Psoas muscle (tissue), 8 donors: ENCODE measurements around the gene DHRS7B. TPM values are rescaled to one million over a fixed set of nuclear protein-coding genes. Genes with fewer than 3 reads are reported as not detected.

Experiments used
- ATAC-seq, 4 donors: fragments of 200-7000 bp; cut with Tn5 transposase; one replicate each; pipeline ENCODE4 v1.9.1; 2020; ENCODE audit warnings: moderate library complexity in 3 of 4, mild to moderate bottlenecking in 2 of 4
- DNase-seq, 2 donors: peaks; one replicate each; pipeline ENCODE4 v3.0.0-alpha.2; 2020
- H3K27ac ChIP-seq: fragments of 200-600 bp; one replicate; pipeline ENCODE4 v1.8.0; 2022
- H3K27me3 ChIP-seq, 3 donors: fragments of 200-600 bp in 1 of 3; one replicate each; pipeline versions ENCODE4 v1.6.1 to v1.8.0; 2013 to 2022; ENCODE audit warnings: low read length in 2 of 3, mild to moderate bottlenecking in 2 of 3, moderate library complexity in 1 of 3; ENCODE audit not compliant: insufficient read depth in 3 of 3
- H3K36me3 ChIP-seq, 2 donors: fragments of 200-600 bp in 1 of 2; one replicate each; pipeline versions ENCODE4 v1.6.1 to v1.8.0; 2013 to 2022; ENCODE audit warnings: low read depth in 1 of 2, mild to moderate bottlenecking in 1 of 2, moderate library complexity in 1 of 2; ENCODE audit not compliant: insufficient read depth in 1 of 2
- H3K4me1 ChIP-seq: fragments of 200-600 bp; one replicate; pipeline ENCODE4 v1.8.0; 2022
- H3K4me3 ChIP-seq: fragments of 200-600 bp; one replicate; pipeline ENCODE4 v1.8.0; 2022; ENCODE audit warnings: mild to moderate bottlenecking
- H3K9me3 ChIP-seq: fragments of 200-600 bp; one replicate; pipeline ENCODE4 v1.8.0; 2022
- WGBS, 3 donors: extraction: QIAGEN DNeasy Blood & Tissue Kit; methylation state at CpG; one replicate each; pipeline versions ENCODE4 v1.1.6 to v1.1.7; 2013; 5-methylcytosine and 5-hydroxymethylcytosine counted together
- intact Hi-C, 2 donors: fragments of 100-400 bp; cut with DNase I; formaldehyde crosslinking; loops; one replicate each; pipeline versions ENCODE4 v1.11.0 to v1.14.2; 2022
- polyA plus RNA-seq, 3 donors: library from polyadenylated mRNA; stranded (reverse); fragments of 200-250 nt; gene quantifications; one replicate each; pipeline ENCODE4 v1.2.3, GENCODE V29; 2013
- total RNA-seq, 4 donors: library from RNA; stranded (reverse); fragmentation: NEBNext Ultra II Directional in 2 of 4; extraction: Animal tissue kit (Norgen Biotek cat#: 25700) in 2 of 4; gene quantifications; one replicate each; pipeline versions ENCODE4 v1.2.1 to v1.2.4, GENCODE V29; 2021 to 2023
- TF ChIP-seq, protein P1 (sequence below): fragments of 200-600 bp; IDR thresholded peaks from one replicate; pipeline ENCODE4 v1.8.0; 2022; ENCODE audit warnings: antibody characterized with exemption
- donor health status: healthy with polysubstance abuse.
- donor health status: DM: no; HTN: no; CAD: no; lungs with moderate emphysema.
- donor health status: Bipolar disorder and iron deficiency.
- donor health status: healthy.
- donor health status: DM: yes; HTN: yes; CAD: no.
- donor health status: DM: no; HTN: no; CAD: no.
- donor health status: DM: no; HTN: no; CAD: no.
- donor health status: DM: yes; HTN: yes; CAD: no.

Gene DHRS7B
- total and polyA plus RNA-seq, 7 donors: 15.7 to 50.1 (median 31.9) TPM

DNA sequence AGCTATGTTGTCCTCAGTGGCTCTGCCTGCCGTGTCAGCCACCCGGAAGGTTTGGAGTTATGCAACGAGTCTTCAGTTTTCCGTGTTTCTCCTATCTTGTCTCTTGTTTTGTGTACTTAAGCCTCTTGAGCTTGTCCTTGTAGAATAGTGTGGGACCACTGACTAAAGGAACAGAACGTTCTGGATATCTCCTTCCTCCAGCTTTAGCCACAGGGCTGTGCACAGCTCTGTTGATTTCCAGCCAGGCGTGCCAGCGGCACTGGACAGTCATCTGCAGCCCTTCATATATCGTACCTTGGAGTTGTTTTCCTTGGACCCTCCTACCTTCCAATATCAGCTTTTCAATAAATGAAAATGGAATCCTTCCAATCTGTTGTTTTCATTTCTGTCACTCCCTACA lies 47.4 kb downstream of the DHRS7B start:
- DNase-seq: no peak
- Histone ChIP-seq H3K4me1 (peaks cover 53% of the 10 kb centered on the region), H3K4me3 (no peak overlapping the region), H3K27me3 (no peaks in the 10 kb centered on the region), H3K9me3 (no peaks in the 10 kb centered on the region), H3K36me3 (peaks cover 0 to 10% of the 10 kb centered on the region in 2 donors), H3K27ac (peak overlapping the region; percentile 96)
- WGBS, 3 donors: 40 to 77% (median 50%) methylated on average over 8 of the region's 8 CpGs
- intact Hi-C loops: loop anchor here in 1 of 2 donors (5.0 kb wide), 1 partner anchor 38 kb away; the partner anchor contains the start of gene TMEM11
- peak; percentile 21 to 57 (median 52) for ATAC-seq
- TF ChIP-seq, protein P1, sequence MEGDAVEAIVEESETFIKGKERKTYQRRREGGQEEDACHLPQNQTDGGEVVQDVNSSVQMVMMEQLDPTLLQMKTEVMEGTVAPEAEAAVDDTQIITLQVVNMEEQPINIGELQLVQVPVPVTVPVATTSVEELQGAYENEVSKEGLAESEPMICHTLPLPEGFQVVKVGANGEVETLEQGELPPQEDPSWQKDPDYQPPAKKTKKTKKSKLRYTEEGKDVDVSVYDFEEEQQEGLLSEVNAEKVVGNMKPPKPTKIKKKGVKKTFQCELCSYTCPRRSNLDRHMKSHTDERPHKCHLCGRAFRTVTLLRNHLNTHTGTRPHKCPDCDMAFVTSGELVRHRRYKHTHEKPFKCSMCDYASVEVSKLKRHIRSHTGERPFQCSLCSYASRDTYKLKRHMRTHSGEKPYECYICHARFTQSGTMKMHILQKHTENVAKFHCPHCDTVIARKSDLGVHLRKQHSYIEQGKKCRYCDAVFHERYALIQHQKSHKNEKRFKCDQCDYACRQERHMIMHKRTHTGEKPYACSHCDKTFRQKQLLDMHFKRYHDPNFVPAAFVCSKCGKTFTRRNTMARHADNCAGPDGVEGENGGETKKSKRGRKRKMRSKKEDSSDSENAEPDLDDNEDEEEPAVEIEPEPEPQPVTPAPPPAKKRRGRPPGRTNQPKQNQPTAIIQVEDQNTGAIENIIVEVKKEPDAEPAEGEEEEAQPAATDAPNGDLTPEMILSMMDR: no peak

DNA sequence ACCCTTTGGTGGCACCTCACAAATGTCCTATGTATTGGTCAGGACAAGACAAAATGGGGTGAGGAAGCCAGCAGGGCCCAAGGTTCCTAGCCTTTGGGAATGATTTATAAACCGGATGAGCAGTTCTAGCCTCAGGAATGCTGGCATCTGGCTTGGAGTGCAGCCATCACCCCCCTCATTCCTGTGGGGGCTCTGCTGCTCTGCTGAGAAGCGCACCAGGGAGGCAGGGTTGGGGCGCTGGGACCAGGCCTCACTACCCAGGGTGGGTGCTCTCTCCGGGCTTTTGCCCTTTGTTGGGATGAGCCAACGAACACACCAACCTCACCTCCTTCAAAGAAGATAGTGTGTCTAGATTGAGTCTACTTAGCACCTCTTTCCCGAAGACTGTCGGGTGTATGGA lies 47.9 kb downstream of the DHRS7B start:
- intact Hi-C loops: loop anchor here in 1 of 2 donors (5.0 kb wide), 1 partner anchor 38 kb away; the partner anchor contains the start of gene TMEM11

DNA sequence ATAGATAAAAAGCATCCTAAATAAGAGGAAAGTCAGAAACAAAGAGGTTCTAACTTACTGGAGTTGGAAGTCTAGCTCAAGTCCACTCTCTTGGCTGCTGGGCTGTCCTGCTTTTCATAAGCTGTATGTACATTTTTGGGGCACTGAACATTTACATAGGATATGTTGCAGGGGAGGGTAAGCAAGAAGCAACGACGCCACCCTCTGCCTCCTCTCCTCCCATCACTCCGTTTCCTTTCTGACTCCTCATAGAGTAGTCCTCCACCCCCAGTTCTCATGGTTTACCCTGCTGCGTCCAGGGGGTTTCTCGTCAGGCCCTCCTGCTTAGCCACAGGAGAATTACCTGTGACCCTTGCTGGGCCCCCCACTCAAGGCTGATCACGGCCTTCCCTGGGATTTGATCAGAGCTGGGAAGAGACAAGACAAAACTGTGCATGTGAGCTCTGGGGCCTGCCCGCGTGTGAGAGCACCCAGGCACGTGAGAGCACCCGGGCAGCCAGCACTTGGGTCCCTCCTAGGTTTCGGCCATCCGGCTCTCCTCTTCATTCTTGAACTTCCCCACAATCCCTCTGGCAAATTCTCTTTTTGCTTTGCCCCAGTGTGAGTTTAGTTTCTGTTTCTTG lies 50.1 kb downstream of the DHRS7B start:
- intact Hi-C loops: no loop called here
- H3K4me1 ChIP-seq: peaks cover 29% of the 10 kb centered on the region
- peaks cover 0 to 16% of the 10 kb centered on the region in 2 donors for H3K36me3 ChIP-seq
- TF ChIP-seq, protein P1: no peak
- H3K27me3 ChIP-seq: no peaks in the 10 kb centered on the region
- no peaks in the 10 kb centered on the region for H3K9me3 ChIP-seq
- 79 to 81% (median 80%) methylated on average over 12 of the region's 12 CpGs for WGBS, 3 donors
- no peak overlapping the region for H3K27ac ChIP-seq
- ATAC-seq: no peak
- no peak for DNase-seq
- no peak overlapping the region for H3K4me3 ChIP-seq

More for the DNA sequence above, 47.9 kb downstream of the DHRS7B start:
- no peak overlapping the region for H3K4me3 ChIP-seq
- H3K9me3 ChIP-seq: no peaks in the 10 kb centered on the region
- DNase-seq (peak in 1 of 2 donors; percentile 69), ATAC-seq (no peak)
- H3K4me1 ChIP-seq: peaks cover 48% of the 10 kb centered on the region
- H3K27ac ChIP-seq: peak overlapping the region; percentile 96
- TF ChIP-seq, protein P1: no peak
- peaks cover 0 to 13% of the 10 kb centered on the region in 2 donors for H3K36me3 ChIP-seq
- H3K27me3 ChIP-seq: no peaks in the 10 kb centered on the region
- WGBS, 3 donors: 74 to 85% (median 84%) methylated on average over 7 of the region's 7 CpGs

- intact Hi-C loops: no loop called here
- no peak for DNase-seq
- H3K4me3 ChIP-seq: no peak overlapping the region
- H3K9me3 ChIP-seq: no peaks in the 10 kb centered on the region
- H3K27ac ChIP-seq: no peak overlapping the region
- peaks cover 0 to 15% of the 10 kb centered on the region in 2 donors for H3K36me3 ChIP-seq
- TF ChIP-seq, protein P1: no peak
- H3K27me3 ChIP-seq: no peaks in the 10 kb centered on the region
- ATAC-seq: no peak
- peaks cover 27% of the 10 kb centered on the region for H3K4me1 ChIP-seq
- 91 to 94% (median 94%) methylated on average over 8 of the region's 8 CpGs for WGBS, 3 donors
Observed at GRCh38 chr17:21177401-21177800, 50.6 kb downstream of the DHRS7B start.
